Measurements from ENCODE around the gene R3HDM4.

DNA sequence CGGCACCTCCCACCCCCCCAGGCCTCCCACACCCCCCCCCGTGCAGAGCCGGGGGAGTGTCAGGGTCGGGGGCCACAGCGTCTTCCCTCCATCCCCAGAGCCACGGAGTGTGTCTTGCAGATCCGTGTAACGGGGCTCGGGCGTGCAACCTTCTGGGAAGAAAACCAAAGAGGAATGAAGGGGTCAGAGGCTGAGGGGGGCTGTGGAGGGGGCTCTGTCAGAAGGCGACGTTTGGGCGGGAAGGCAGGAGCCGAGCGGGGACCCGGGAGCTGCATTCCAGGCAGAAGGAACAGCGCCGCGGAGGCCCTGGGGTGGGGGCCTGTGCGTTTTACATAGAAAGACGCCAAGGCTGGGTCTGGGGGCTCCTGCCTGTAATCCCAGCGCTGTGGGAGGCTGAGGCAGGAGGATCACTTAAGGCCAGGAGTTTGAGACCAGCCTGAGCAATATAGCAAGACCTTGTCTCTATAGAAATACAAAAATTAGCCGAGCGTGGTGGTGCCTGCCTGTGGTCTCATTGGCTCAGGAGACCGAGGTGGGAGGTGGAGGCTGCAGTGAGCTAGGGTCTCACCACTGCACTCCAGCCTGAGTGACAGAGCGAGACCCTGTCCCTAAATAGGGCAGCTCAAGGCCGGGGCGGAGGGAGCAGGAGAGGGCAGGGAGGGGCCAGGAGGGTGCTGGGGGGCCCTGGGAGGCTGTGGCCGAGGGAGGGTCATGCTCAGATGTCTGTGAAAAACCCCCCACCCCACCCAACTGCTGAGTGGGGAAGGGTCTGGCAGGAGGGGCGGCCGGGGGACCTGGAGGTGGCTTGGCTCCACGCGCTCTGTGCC lies 40.6 kb upstream of the R3HDM4 start:
- TF ChIP-seq, protein P1, sequence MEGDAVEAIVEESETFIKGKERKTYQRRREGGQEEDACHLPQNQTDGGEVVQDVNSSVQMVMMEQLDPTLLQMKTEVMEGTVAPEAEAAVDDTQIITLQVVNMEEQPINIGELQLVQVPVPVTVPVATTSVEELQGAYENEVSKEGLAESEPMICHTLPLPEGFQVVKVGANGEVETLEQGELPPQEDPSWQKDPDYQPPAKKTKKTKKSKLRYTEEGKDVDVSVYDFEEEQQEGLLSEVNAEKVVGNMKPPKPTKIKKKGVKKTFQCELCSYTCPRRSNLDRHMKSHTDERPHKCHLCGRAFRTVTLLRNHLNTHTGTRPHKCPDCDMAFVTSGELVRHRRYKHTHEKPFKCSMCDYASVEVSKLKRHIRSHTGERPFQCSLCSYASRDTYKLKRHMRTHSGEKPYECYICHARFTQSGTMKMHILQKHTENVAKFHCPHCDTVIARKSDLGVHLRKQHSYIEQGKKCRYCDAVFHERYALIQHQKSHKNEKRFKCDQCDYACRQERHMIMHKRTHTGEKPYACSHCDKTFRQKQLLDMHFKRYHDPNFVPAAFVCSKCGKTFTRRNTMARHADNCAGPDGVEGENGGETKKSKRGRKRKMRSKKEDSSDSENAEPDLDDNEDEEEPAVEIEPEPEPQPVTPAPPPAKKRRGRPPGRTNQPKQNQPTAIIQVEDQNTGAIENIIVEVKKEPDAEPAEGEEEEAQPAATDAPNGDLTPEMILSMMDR (IDR thresholded peaks at IDR 0.05): no peak
- TF ChIP-seq POLR2A (IDR thresholded peaks at IDR 0.05): no peak
